GM12801 (cell line): ENCODE measurements around the gene GNL3.

Experiments
- CTCF ChIP-seq: IDR thresholded peaks from one replicate; pipeline ENCODE4 v1.5.1; 2011; ENCODE audit warnings: control low read depth; ENCODE audit not compliant: insufficient read length; ENCODE audit errors: extremely low read depth

GNL3 gene

GRCh38 chr3:52714335-52715302, 28.8 kb downstream of the GNL3 start:
- TF ChIP-seq CTCF = no peak

DNA sequence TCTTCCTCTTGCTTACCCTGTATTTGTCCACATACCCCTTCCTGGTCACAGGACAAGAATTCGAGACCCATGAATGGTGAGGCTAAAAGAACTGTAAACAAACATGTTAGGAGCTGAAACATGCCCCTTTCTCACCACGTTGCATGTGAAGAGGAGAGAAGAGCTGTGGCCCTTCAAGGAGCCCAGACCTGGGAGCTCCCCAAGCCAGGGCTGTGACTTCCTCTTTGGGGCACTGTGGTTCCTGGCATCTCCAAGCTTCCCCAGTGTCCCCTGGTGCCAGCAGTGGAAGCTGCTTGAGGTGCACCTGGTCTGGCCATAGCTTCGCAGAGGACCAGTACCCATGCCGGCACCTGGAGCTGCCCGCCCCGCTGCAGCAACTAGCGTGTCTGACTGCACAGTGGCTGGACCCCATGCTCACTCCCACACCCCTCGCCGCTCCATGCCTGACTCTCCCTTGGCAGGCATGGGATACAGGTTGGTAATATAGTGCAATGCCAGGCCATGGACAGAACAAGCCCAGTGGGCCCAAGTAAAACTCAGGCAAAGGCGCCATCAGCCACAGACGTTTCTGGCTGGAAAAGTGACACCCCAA, 30.0 kb downstream of the GNL3 start:
- TF ChIP-seq CTCF = no peak

- no peak for TF ChIP-seq CTCF
These were observed 33.8 kb downstream of the GNL3 start for GRCh38 chr3:52719618-52720017.

DNA sequence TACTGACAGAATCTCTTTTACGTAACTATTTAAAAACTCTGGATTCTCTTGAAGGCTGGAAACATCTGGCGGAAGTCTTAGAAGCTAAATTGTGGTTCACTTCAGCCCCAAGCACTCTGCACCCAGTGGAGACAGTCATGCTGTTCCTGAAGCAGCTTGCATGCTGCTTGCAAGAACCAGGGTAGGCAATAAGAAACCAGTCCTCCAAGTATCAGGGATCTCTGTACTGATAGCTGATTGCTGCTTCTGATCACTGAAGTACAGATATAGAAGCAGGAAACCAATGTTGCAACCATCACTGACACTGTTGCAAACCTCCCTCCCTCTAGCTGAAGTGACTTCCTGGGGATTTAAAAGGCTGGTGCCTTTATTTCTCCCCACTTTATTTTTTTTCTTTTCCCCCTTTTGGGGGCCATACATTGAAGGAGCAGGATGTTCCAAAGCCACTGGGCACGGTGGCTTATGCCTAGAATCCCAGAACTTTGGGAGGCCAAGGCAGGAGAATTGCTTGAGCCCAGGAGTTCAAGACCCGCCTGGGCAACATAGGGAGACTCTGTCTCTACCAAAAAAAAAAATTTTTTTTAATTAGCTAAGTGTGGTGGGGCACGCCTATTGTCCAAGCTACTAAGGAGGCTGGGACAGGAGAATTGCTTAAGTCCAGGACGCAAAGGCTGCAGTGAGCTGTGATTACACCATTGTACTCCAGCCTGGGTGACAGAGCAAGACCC, 35.3 kb downstream of the GNL3 start:
- no peak for TF ChIP-seq CTCF

DNA sequence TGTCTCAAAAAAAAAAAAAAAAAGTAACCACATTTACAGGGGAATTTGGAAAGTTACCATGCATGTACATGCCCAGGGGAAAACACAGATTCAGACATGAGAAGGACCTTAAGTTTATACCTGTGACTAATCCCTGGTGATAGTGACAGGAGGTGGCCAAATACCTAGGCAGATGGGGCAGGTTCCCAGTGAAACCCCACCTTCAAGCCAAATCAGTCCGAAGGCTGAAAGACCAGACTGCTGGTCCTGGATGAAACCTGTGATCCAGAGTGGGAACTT, 35.8 kb downstream of the GNL3 start:
- no peak for TF ChIP-seq CTCF

DNA sequence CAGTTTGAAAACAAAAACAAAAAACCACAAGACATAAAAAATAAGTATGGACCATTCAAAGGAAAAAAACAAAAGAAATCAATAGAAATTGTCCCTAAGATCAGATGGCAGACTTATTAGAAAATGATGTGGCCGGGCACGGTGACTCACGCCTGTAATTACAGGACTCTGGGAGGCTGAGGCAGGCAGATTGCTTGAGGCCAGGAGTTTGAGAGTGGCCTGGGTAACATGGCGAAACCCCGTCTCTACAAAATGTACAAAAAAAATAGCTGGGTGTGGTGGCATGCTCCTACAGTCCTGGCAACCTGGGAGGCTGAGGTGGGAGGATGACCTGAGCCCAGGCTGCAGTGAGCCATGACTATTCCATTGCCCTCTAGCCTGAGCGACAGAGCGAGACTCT, 36.7 kb downstream of the GNL3 start:
- TF ChIP-seq CTCF = no peak

DNA sequence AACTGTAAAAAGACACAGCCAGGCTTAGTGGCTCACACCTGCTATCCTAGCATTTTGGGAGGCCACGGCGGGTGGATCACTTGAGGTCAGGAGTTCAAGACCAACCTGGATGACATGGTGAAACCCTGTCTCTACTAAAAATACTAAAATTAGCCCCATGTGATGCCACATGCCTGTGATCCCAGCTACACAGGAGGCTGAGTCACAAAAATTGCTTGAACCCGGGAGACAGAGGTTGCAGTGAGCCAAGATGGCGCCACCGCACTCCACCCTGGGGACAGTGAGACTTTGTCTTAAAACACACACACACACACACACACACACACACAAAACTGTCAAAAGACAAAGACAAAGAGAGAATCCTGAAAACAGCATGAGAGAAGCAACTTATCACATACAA, 38.1 kb downstream of the GNL3 start:
- no peak for TF ChIP-seq CTCF
